ENCODE measurements around the gene KIF1A.
"Not testable (repeated sequence)": the region's sequence is repeated elsewhere in the genome, so short reads cannot be mapped to it uniquely, and the experiment has no call there.

KIF1A gene

GRCh38 chr2:240703417-240704341, 116.3 kb downstream of the KIF1A start:
- no peak for DNase-seq (ENCODE audit: low read depth)
- TF ChIP-seq CTCF (IDR thresholded peaks at IDR 0.05; ENCODE audit: low read length, missing control alignments) = no peak
- H3K4me3 ChIP-seq (replicated peaks; ENCODE audit: low read depth, low read length) = no peak overlapping the region

GRCh38 chr2:240702640-240703011, 117.4 kb downstream of the KIF1A start:
- TF ChIP-seq CTCF (IDR thresholded peaks at IDR 0.05; ENCODE audit: low read length, missing control alignments) = no peak
- no peak for DNase-seq (ENCODE audit: low read depth)
- H3K4me3 ChIP-seq (replicated peaks; ENCODE audit: low read depth, low read length) = no peak overlapping the region

- DNase-seq (ENCODE audit: low read depth) = no peak
- TF ChIP-seq CTCF (IDR thresholded peaks at IDR 0.05; ENCODE audit: low read length, missing control alignments) = no peak
- no peak overlapping the region for H3K4me3 ChIP-seq (replicated peaks; ENCODE audit: low read depth, low read length)
Observed at GRCh38 chr2:240701736-240702639, 118.0 kb downstream of the KIF1A start.

GRCh38 chr2:240701091-240701735, 118.8 kb downstream of the KIF1A start:
- no peak for TF ChIP-seq CTCF (IDR thresholded peaks at IDR 0.05; ENCODE audit: low read length, missing control alignments)
- no peak for DNase-seq (ENCODE audit: low read depth)
- H3K4me3 ChIP-seq (replicated peaks; ENCODE audit: low read depth, low read length) = no peak overlapping the region

- DNase-seq (ENCODE audit: low read depth); H3K4me3 ChIP-seq (replicated peaks; ENCODE audit: low read depth, low read length): not testable (repeated sequence)
Observed at GRCh38 chr2:240700616-240701015, 119.4 kb downstream of the KIF1A start.

- DNase-seq (ENCODE audit: low read depth); H3K4me3 ChIP-seq (replicated peaks; ENCODE audit: low read depth, low read length): not testable (repeated sequence)
Observed at GRCh38 chr2:240699835-240700234, 120.2 kb downstream of the KIF1A start.

- DNase-seq (ENCODE audit: low read depth); H3K4me3 ChIP-seq (replicated peaks; ENCODE audit: low read depth, low read length): not testable (repeated sequence)
Observed at GRCh38 chr2:240698852-240699561, 121.0 kb downstream of the KIF1A start.

GRCh38 chr2:240696469-240696868, 123.5 kb downstream of the KIF1A start:
- not testable (repeated sequence) for DNase-seq (ENCODE audit: low read depth); H3K4me3 ChIP-seq (replicated peaks; ENCODE audit: low read depth, low read length)

- not testable (repeated sequence) for H3K4me3 ChIP-seq (replicated peaks; ENCODE audit: low read depth, low read length); DNase-seq (ENCODE audit: low read depth)
Observed at GRCh38 chr2:240695593-240695992, 124.4 kb downstream of the KIF1A start.

- not testable (repeated sequence) for H3K4me3 ChIP-seq (replicated peaks; ENCODE audit: low read depth, low read length); DNase-seq (ENCODE audit: low read depth)
Observed at GRCh38 chr2:240694304-240694703, 125.7 kb downstream of the KIF1A start.

- not testable (repeated sequence) for H3K4me3 ChIP-seq (replicated peaks; ENCODE audit: low read depth, low read length); DNase-seq (ENCODE audit: low read depth)
Observed at GRCh38 chr2:240692583-240693561, 127.1 kb downstream of the KIF1A start.

All from fibroblast of pulmonary artery (primary cell).